DOHH2 (cell line): ENCODE data around the gene TICRR.

Experiments used
- H3F3A ChIP-seq: fragments of 200-600 bp; sonication (generic), shearing (Covaris generic); 2 replicates; pipeline ENCODE4 v1.6.0; 2016; ENCODE audit warnings: antibody characterized with exemption, mild to moderate bottlenecking; ENCODE audit not compliant: control insufficient read depth, insufficient read depth
- H3K27ac ChIP-seq: fragments of 200-600 bp; sonication (generic); 2 replicates; pipeline ENCODE4 v1.5.1; 2014; ENCODE audit warnings: low read depth, mild to moderate bottlenecking, low read length, moderate library complexity
- H3K27me3 ChIP-seq: fragments of 200-600 bp; sonication (generic); 2 replicates; pipeline ENCODE4 v1.6.1; 2014; ENCODE audit warnings: mild to moderate bottlenecking, low read length, mixed read lengths; ENCODE audit not compliant: control insufficient read depth
- H3K36me3 ChIP-seq: fragments of 200-600 bp; sonication (generic); 2 replicates; pipeline ENCODE4 v1.6.1; 2014; ENCODE audit warnings: mild to moderate bottlenecking, low read length, moderate library complexity, mixed read lengths; ENCODE audit not compliant: control insufficient read depth
- H3K4me1 ChIP-seq: fragments of 200-600 bp; sonication (generic); 2 replicates; pipeline ENCODE4 v1.6.1; 2014; ENCODE audit warnings: mild to moderate bottlenecking, low read length, mixed read lengths; ENCODE audit not compliant: control insufficient read depth
- H3K4me2 ChIP-seq: fragments of 200-600 bp; sonication (generic); 2 replicates; pipeline ENCODE4 v1.6.0; 2014; ENCODE audit warnings: mild to moderate bottlenecking, low read length, moderate library complexity
- H3K4me3 ChIP-seq: fragments of 200-600 bp; sonication (generic); 2 replicates; pipeline ENCODE4 v1.5.1; 2014; ENCODE audit warnings: mild to moderate bottlenecking, low read length, mixed read lengths
- H3K79me2 ChIP-seq: fragments of 200-600 bp; sonication (generic); 2 replicates; pipeline ENCODE4 v1.6.1; 2014; ENCODE audit warnings: mild to moderate bottlenecking, low read length, mixed read lengths; ENCODE audit not compliant: control insufficient read depth
- H3K9me2 ChIP-seq: fragments of 200-600 bp; sonication (generic); replicated peaks from 2 replicates; pipeline ENCODE4 v1.6.1; 2014; ENCODE audit warnings: mild to moderate bottlenecking, low read length, mixed read lengths; ENCODE audit not compliant: control insufficient read depth
- H3K9me3 ChIP-seq: fragments of 200-600 bp; sonication (generic); 2 replicates; pipeline ENCODE4 v1.6.1; 2014; ENCODE audit warnings: antibody characterized with exemption, low read length, mixed read lengths; ENCODE audit not compliant: control insufficient read depth, insufficient read depth
- H4K20me1 ChIP-seq: fragments of 200-600 bp; sonication (generic); 2 replicates; pipeline ENCODE4 v1.6.0; 2014; ENCODE audit warnings: low read depth, mild to moderate bottlenecking, antibody characterized with exemption, low read length, moderate library complexity; ENCODE audit not compliant: control insufficient read depth, insufficient read depth
- CTCF ChIP-seq: fragments of 200-600 bp; sonication (generic); IDR thresholded peaks from one replicate; pipeline ENCODE4 v1.5.1; 2014; ENCODE audit warnings: antibody characterized with exemption, mild to moderate bottlenecking, low read depth, low read length; ENCODE audit not compliant: poor library complexity, severe bottlenecking
- EZH2phosphoT487 ChIP-seq: fragments of 200-600 bp; sonication (generic); IDR thresholded peaks from 2 replicates; pipeline ENCODE4 v1.6.1; 2017; ENCODE audit warnings: borderline replicate concordance, mild to moderate bottlenecking, antibody characterized with exemption, low read length, moderate library complexity, mixed read lengths

Gene TICRR

GRCh38 chr15:89615135-89615534 is 39.9 kb downstream of the TICRR start:
- no peak overlapping the region for H3K27ac ChIP-seq
- H3K4me1 ChIP-seq = no peaks in the 10 kb centered on the region
- TF ChIP-seq EZH2phosphoT487 = no peak
- no peak for TF ChIP-seq CTCF
- H3K9me2 ChIP-seq = no peaks in the 10 kb centered on the region
- no peaks in the 10 kb centered on the region for H4K20me1 ChIP-seq
- no peaks in the 10 kb centered on the region for H3F3A ChIP-seq
- no peaks in the 10 kb centered on the region for H3K27me3 ChIP-seq
- peaks cover 89% of the 10 kb centered on the region for H3K36me3 ChIP-seq
- peaks cover 17% of the 10 kb centered on the region for H3K79me2 ChIP-seq
- H3K9me3 ChIP-seq = no peaks in the 10 kb centered on the region
- H3K4me3 ChIP-seq = no peak overlapping the region
- no peak overlapping the region for H3K4me2 ChIP-seq

GRCh38 chr15:89616228-89616627 is 41.0 kb downstream of the TICRR start:
- no peaks in the 10 kb centered on the region for H3K27me3 ChIP-seq
- no peaks in the 10 kb centered on the region for H3F3A ChIP-seq
- no peak overlapping the region for H3K4me3 ChIP-seq
- no peaks in the 10 kb centered on the region for H3K9me3 ChIP-seq
- no peak overlapping the region for H3K4me2 ChIP-seq
- H3K79me2 ChIP-seq = peaks cover 11% of the 10 kb centered on the region
- no peaks in the 10 kb centered on the region for H4K20me1 ChIP-seq
- H3K4me1 ChIP-seq = no peaks in the 10 kb centered on the region
- TF ChIP-seq CTCF (no peak), EZH2phosphoT487 (no peak)
- H3K9me2 ChIP-seq = no peaks in the 10 kb centered on the region
- no peak overlapping the region for H3K27ac ChIP-seq
- H3K36me3 ChIP-seq = peaks cover 83% of the 10 kb centered on the region

- Histone ChIP-seq H4K20me1 (no peaks in the 10 kb centered on the region), H3K27me3 (no peaks in the 10 kb centered on the region), H3K27ac (no peak overlapping the region), H3K9me2 (no peaks in the 10 kb centered on the region), H3K4me3 (no peak overlapping the region), H3F3A (no peaks in the 10 kb centered on the region), H3K36me3 (peaks cover 89% of the 10 kb centered on the region), H3K4me1 (no peaks in the 10 kb centered on the region), H3K79me2 (no peaks in the 10 kb centered on the region; the same call in 1 of the 2 replicates), H3K9me3 (no peaks in the 10 kb centered on the region), H3K4me2 (no peak overlapping the region)
- no peak for TF ChIP-seq CTCF
- no peak for TF ChIP-seq EZH2phosphoT487
These were observed 46.3 kb downstream of the TICRR start for GRCh38 chr15:89621547-89621946.
